Measurements from ENCODE around the gene PRR20G. TPM values are rescaled to one million over a fixed set of nuclear protein-coding genes. Genes with fewer than 3 reads are reported as not detected.
"Not testable (repeated sequence)": the region's sequence is repeated elsewhere in the genome, so short reads cannot be mapped to it uniquely, and the experiment has no call there.

Gene PRR20G
- total RNA-seq, 1 donor from 2014 or later, result not detected

GRCh38 chr3:127305499-127306060, 17.7 kb upstream of the PRR20G start:
- ATAC-seq (no peak), DNase-seq (no peak)
- intact Hi-C loops (cut with micrococcal nuclease), result no loop called here

- DNase-seq (no peak), ATAC-seq (peak; percentile 48)
- intact Hi-C loops (cut with micrococcal nuclease), result no loop called here
These were observed 16.4 kb upstream of the PRR20G start for GRCh38 chr3:127304121-127304744.

- intact Hi-C loops (cut with micrococcal nuclease), result no loop called here
- ATAC-seq (peak; percentile 74), DNase-seq (no peak)
These were observed 11.4 kb upstream of the PRR20G start for GRCh38 chr3:127299276-127299675.

- intact Hi-C loops (cut with micrococcal nuclease), result no loop called here
- ATAC-seq (no peak), DNase-seq (no peak)
These were observed 9.1 kb upstream of the PRR20G start for GRCh38 chr3:127296959-127297358.

- intact Hi-C loops (cut with micrococcal nuclease), result no loop called here
- DNase-seq, result no peak
- ATAC-seq, result no peak
These were observed 8.3 kb upstream of the PRR20G start for GRCh38 chr3:127296166-127296565.

GRCh38 chr3:127293650-127294049, 5.8 kb upstream of the PRR20G start:
- intact Hi-C loops (cut with micrococcal nuclease); ATAC-seq; DNase-seq: not testable (repeated sequence)

GRCh38 chr3:127291611-127292010, 3.8 kb upstream of the PRR20G start:
- intact Hi-C loops (cut with micrococcal nuclease), result no loop called here
- DNase-seq (no peak), ATAC-seq (no peak)

GRCh38 chr3:127291114-127291513, 3.3 kb upstream of the PRR20G start:
- no peak for DNase-seq
- no peak for ATAC-seq
- intact Hi-C loops (cut with micrococcal nuclease), result no loop called here

- intact Hi-C loops (cut with micrococcal nuclease), result no loop called here
- no peak for DNase-seq
- no peak for ATAC-seq
These were observed 2.1 kb upstream of the PRR20G start for GRCh38 chr3:127289706-127290575.

- DNase-seq (no peak), ATAC-seq (no peak)
- intact Hi-C loops (cut with micrococcal nuclease), result no loop called here
These were observed 1.3 kb upstream of the PRR20G start for GRCh38 chr3:127288921-127289705.

GRCh38 chr3:127288343-127288742, 497 bp upstream of the PRR20G start:
- DNase-seq (no peak), ATAC-seq (no peak)
- intact Hi-C loops (cut with micrococcal nuclease), result no loop called here

- no peak for DNase-seq
- no peak for ATAC-seq
- intact Hi-C loops (cut with micrococcal nuclease), result no loop called here
These were observed 1.2 kb downstream of the PRR20G start for GRCh38 chr3:127286571-127287140.

- no peak for DNase-seq
- intact Hi-C loops (cut with micrococcal nuclease), result no loop called here
- no peak for ATAC-seq
These were observed 3.6 kb downstream of the PRR20G start for GRCh38 chr3:127284258-127284657.

GRCh38 chr3:127277561-127277960, 10.3 kb downstream of the PRR20G start:
- intact Hi-C loops (cut with micrococcal nuclease), result no loop called here
- DNase-seq, result no peak
- no peak for ATAC-seq

- intact Hi-C loops (cut with micrococcal nuclease), result no loop called here
- no peak for ATAC-seq
- DNase-seq, result no peak
These were observed 10.9 kb downstream of the PRR20G start for GRCh38 chr3:127276995-127277394.

GRCh38 chr3:127276396-127276795, 11.4 kb downstream of the PRR20G start:
- intact Hi-C loops (cut with micrococcal nuclease), result no loop called here
- ATAC-seq (no peak), DNase-seq (no peak)

- DNase-seq (no peak), ATAC-seq (no peak)
- intact Hi-C loops (cut with micrococcal nuclease), result no loop called here
These were observed 12.5 kb downstream of the PRR20G start for GRCh38 chr3:127275287-127275781.

- no peak for DNase-seq
- ATAC-seq, result no peak
- intact Hi-C loops (cut with micrococcal nuclease), result no loop called here
These were observed 13.6 kb downstream of the PRR20G start for GRCh38 chr3:127274200-127274760.

- intact Hi-C loops (cut with micrococcal nuclease), result no loop called here
- DNase-seq (no peak), ATAC-seq (no peak)
These were observed 14.6 kb downstream of the PRR20G start for GRCh38 chr3:127273206-127273605.
